DOHH2 (cell line): Measurements from ENCODE around the gene FKBP10.
A peak's percentile ranks its signal among the peaks of the same experiment; 100 is the strongest.

Experiments
- H3F3A ChIP-seq: fragments of 200-600 bp; sonication (generic), shearing (Covaris generic); 2 replicates; pipeline ENCODE4 v1.6.0; 2016; ENCODE audit warnings: antibody characterized with exemption, mild to moderate bottlenecking; ENCODE audit not compliant: control insufficient read depth, insufficient read depth
- H3K27ac ChIP-seq: fragments of 200-600 bp; sonication (generic); 2 replicates; pipeline ENCODE4 v1.5.1; 2014; ENCODE audit warnings: low read depth, mild to moderate bottlenecking, low read length, moderate library complexity
- H3K27me3 ChIP-seq: fragments of 200-600 bp; sonication (generic); 2 replicates; pipeline ENCODE4 v1.6.1; 2014; ENCODE audit warnings: mild to moderate bottlenecking, low read length, mixed read lengths; ENCODE audit not compliant: control insufficient read depth
- H3K36me3 ChIP-seq: fragments of 200-600 bp; sonication (generic); 2 replicates; pipeline ENCODE4 v1.6.1; 2014; ENCODE audit warnings: mild to moderate bottlenecking, low read length, moderate library complexity, mixed read lengths; ENCODE audit not compliant: control insufficient read depth
- H3K4me1 ChIP-seq: fragments of 200-600 bp; sonication (generic); 2 replicates; pipeline ENCODE4 v1.6.1; 2014; ENCODE audit warnings: mild to moderate bottlenecking, low read length, mixed read lengths; ENCODE audit not compliant: control insufficient read depth
- H3K4me2 ChIP-seq: fragments of 200-600 bp; sonication (generic); 2 replicates; pipeline ENCODE4 v1.6.0; 2014; ENCODE audit warnings: mild to moderate bottlenecking, low read length, moderate library complexity
- H3K4me3 ChIP-seq: fragments of 200-600 bp; sonication (generic); 2 replicates; pipeline ENCODE4 v1.5.1; 2014; ENCODE audit warnings: mild to moderate bottlenecking, low read length, mixed read lengths
- H3K79me2 ChIP-seq: fragments of 200-600 bp; sonication (generic); 2 replicates; pipeline ENCODE4 v1.6.1; 2014; ENCODE audit warnings: mild to moderate bottlenecking, low read length, mixed read lengths; ENCODE audit not compliant: control insufficient read depth
- H3K9me2 ChIP-seq: fragments of 200-600 bp; sonication (generic); replicated peaks from 2 replicates; pipeline ENCODE4 v1.6.1; 2014; ENCODE audit warnings: mild to moderate bottlenecking, low read length, mixed read lengths; ENCODE audit not compliant: control insufficient read depth
- H3K9me3 ChIP-seq: fragments of 200-600 bp; sonication (generic); 2 replicates; pipeline ENCODE4 v1.6.1; 2014; ENCODE audit warnings: antibody characterized with exemption, low read length, mixed read lengths; ENCODE audit not compliant: control insufficient read depth, insufficient read depth
- H4K20me1 ChIP-seq: fragments of 200-600 bp; sonication (generic); 2 replicates; pipeline ENCODE4 v1.6.0; 2014; ENCODE audit warnings: low read depth, mild to moderate bottlenecking, antibody characterized with exemption, low read length, moderate library complexity; ENCODE audit not compliant: control insufficient read depth, insufficient read depth
- CTCF ChIP-seq: fragments of 200-600 bp; sonication (generic); IDR thresholded peaks from one replicate; pipeline ENCODE4 v1.5.1; 2014; ENCODE audit warnings: antibody characterized with exemption, mild to moderate bottlenecking, low read depth, low read length; ENCODE audit not compliant: poor library complexity, severe bottlenecking
- EZH2phosphoT487 ChIP-seq: fragments of 200-600 bp; sonication (generic); IDR thresholded peaks from 2 replicates; pipeline ENCODE4 v1.6.1; 2017; ENCODE audit warnings: borderline replicate concordance, mild to moderate bottlenecking, antibody characterized with exemption, low read length, moderate library complexity, mixed read lengths

FKBP10 gene

GRCh38 chr17:41784207-41784744 lies 28.5 kb upstream of the FKBP10 start:
- Histone ChIP-seq H3K4me2 (no peak overlapping the region), H3K9me3 (no peaks in the 10 kb centered on the region), H3K4me3 (no peak overlapping the region), H3K27ac (no peak overlapping the region), H3K27me3 (peaks cover 57% of the 10 kb centered on the region), H3K4me1 (peaks cover 25% of the 10 kb centered on the region), H3K9me2 (no peaks in the 10 kb centered on the region), H3K36me3 (no peaks in the 10 kb centered on the region), H4K20me1 (no peaks in the 10 kb centered on the region), H3K79me2 (no peaks in the 10 kb centered on the region), H3F3A (no peaks in the 10 kb centered on the region)
- no peak for TF ChIP-seq EZH2phosphoT487
- TF ChIP-seq CTCF = no peak

DNA sequence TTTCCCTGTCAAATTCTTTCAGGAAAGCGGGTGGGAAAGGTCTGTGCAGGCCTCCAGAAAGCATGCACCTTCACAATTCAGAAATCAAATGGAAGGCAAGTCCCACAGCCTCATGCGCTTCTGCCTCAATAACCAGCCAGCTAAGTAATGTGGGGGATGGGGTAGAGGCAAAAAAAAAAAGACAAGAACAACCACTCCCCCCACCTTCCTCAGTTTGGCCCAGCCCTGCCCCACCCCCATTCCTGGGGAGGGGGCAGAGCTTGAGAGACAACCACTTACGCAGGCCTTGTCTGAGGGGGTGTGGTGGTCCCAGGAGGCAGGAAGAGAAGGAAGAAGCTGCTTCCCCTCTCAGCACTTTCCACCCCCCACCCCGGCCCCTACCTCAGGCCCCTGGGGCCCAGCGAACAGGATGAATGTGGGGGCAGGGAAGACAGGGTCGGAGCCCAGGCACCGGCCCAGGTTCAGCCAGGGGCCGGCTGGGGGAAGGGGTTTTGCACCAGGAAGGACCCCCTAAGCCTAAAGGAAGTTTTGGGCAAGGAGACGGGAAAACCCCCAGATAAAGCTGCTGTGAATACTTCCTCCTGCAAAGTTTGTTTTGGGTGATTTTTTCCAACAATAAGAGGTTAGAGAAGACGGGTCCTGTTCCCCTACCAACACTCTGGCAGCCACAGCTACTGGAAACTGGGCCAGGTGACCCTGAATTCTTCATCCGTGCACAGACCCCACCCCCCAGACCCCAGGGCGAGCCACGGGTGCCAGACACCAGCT lies 27.5 kb upstream of the FKBP10 start:
- Histone ChIP-seq H3K27me3 (peaks cover 65% of the 10 kb centered on the region), H3K27ac (no peak overlapping the region), H3K4me2 (peak overlapping the region; percentile 61), H3K79me2 (no peaks in the 10 kb centered on the region), H3K36me3 (no peaks in the 10 kb centered on the region), H3K4me1 (peaks cover 25% of the 10 kb centered on the region), H4K20me1 (no peaks in the 10 kb centered on the region), H3K9me2 (no peaks in the 10 kb centered on the region), H3F3A (no peaks in the 10 kb centered on the region), H3K9me3 (no peaks in the 10 kb centered on the region), H3K4me3 (peak overlapping the region; percentile 62)
- TF ChIP-seq EZH2phosphoT487 (no peak), CTCF (no peak)

GRCh38 chr17:41785859-41786226 lies 27.0 kb upstream of the FKBP10 start:
- H3K4me1 ChIP-seq = peaks cover 25% of the 10 kb centered on the region
- no peak overlapping the region for H3K27ac ChIP-seq
- no peak for TF ChIP-seq CTCF
- no peak for TF ChIP-seq EZH2phosphoT487
- peak overlapping the region; percentile 61 for H3K4me2 ChIP-seq
- no peaks in the 10 kb centered on the region for H3K79me2 ChIP-seq
- H3K27me3 ChIP-seq = peaks cover 65% of the 10 kb centered on the region
- no peaks in the 10 kb centered on the region for H3K9me3 ChIP-seq
- H3K9me2 ChIP-seq = no peaks in the 10 kb centered on the region
- no peaks in the 10 kb centered on the region for H3F3A ChIP-seq
- H3K4me3 ChIP-seq = peak overlapping the region; percentile 62
- no peaks in the 10 kb centered on the region for H3K36me3 ChIP-seq
- no peaks in the 10 kb centered on the region for H4K20me1 ChIP-seq
